ENCODE data around the gene HPGDS. TPM values are rescaled to one million over a fixed set of nuclear protein-coding genes. Genes with fewer than 3 reads are reported as not detected.

HPGDS gene
- polyA plus RNA-seq, 1 donor from 2014 or later: not detected

DNA sequence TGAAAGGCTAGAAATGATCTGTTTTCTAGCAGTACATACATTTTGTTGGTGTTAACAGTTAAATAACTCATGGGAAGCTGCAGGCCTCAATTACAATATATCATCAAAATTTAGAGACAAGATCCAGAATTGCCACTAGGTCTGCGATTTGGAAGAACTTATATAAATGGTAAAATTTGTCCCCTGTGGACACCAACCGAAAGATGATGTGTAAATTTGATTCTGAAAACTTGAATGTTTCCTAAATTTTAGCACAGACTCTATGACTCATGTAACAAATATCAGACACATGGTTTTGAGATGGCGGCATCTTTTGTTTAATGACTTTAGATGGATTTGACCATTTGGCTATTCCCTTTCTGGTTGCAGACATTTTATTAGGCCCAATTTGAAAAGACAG is 6.0 kb upstream of the HPGDS start:
- H3K9ac ChIP-seq (ENCODE audit: low read length): no peak overlapping the region
- no peaks in the 10 kb centered on the region for H3F3A ChIP-seq (ENCODE audit: insufficient read depth, low read length, poor library complexity, severe bottlenecking)
- H3K27me3 ChIP-seq (ENCODE audit: insufficient read depth, low read depth, low read length): no peaks in the 10 kb centered on the region
- H3K27ac ChIP-seq (ENCODE audit: low read length): no peak overlapping the region
- no peak overlapping the region for H2AFZ ChIP-seq (ENCODE audit: low read depth, low read length)
- H3K4me2 ChIP-seq (ENCODE audit: low read length): no peak overlapping the region
- no peak for TF ChIP-seq POLR2AphosphoS5 (IDR thresholded peaks at IDR 0.05)
- no peak for TF ChIP-seq RAD21 (conservative IDR thresholded peaks at IDR 0.05)
- TF ChIP-seq EZH2 (IDR thresholded peaks at IDR 0.05; ENCODE audit: borderline replicate concordance, insufficient read depth, low read length, poor library complexity, severe bottlenecking): no peak
- no peak for TF ChIP-seq EP300 (conservative IDR thresholded peaks at IDR 0.05; ENCODE audit: poor library complexity, severe bottlenecking)
- no peak for TF ChIP-seq SMC3 (conservative IDR thresholded peaks at IDR 0.05; ENCODE audit: poor library complexity)
- TF ChIP-seq TAF1 (IDR thresholded peaks at IDR 0.05; ENCODE audit: low read depth): no peak
- TF ChIP-seq, protein P1, sequence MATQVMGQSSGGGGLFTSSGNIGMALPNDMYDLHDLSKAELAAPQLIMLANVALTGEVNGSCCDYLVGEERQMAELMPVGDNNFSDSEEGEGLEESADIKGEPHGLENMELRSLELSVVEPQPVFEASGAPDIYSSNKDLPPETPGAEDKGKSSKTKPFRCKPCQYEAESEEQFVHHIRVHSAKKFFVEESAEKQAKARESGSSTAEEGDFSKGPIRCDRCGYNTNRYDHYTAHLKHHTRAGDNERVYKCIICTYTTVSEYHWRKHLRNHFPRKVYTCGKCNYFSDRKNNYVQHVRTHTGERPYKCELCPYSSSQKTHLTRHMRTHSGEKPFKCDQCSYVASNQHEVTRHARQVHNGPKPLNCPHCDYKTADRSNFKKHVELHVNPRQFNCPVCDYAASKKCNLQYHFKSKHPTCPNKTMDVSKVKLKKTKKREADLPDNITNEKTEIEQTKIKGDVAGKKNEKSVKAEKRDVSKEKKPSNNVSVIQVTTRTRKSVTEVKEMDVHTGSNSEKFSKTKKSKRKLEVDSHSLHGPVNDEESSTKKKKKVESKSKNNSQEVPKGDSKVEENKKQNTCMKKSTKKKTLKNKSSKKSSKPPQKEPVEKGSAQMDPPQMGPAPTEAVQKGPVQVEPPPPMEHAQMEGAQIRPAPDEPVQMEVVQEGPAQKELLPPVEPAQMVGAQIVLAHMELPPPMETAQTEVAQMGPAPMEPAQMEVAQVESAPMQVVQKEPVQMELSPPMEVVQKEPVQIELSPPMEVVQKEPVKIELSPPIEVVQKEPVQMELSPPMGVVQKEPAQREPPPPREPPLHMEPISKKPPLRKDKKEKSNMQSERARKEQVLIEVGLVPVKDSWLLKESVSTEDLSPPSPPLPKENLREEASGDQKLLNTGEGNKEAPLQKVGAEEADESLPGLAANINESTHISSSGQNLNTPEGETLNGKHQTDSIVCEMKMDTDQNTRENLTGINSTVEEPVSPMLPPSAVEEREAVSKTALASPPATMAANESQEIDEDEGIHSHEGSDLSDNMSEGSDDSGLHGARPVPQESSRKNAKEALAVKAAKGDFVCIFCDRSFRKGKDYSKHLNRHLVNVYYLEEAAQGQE (IDR thresholded peaks at IDR 0.05; ENCODE audit: borderline replicate concordance): no peak
- no peak for TF ChIP-seq MXI1 (conservative IDR thresholded peaks at IDR 0.05; ENCODE audit: poor library complexity, severe bottlenecking)
- TF ChIP-seq, protein P2, sequence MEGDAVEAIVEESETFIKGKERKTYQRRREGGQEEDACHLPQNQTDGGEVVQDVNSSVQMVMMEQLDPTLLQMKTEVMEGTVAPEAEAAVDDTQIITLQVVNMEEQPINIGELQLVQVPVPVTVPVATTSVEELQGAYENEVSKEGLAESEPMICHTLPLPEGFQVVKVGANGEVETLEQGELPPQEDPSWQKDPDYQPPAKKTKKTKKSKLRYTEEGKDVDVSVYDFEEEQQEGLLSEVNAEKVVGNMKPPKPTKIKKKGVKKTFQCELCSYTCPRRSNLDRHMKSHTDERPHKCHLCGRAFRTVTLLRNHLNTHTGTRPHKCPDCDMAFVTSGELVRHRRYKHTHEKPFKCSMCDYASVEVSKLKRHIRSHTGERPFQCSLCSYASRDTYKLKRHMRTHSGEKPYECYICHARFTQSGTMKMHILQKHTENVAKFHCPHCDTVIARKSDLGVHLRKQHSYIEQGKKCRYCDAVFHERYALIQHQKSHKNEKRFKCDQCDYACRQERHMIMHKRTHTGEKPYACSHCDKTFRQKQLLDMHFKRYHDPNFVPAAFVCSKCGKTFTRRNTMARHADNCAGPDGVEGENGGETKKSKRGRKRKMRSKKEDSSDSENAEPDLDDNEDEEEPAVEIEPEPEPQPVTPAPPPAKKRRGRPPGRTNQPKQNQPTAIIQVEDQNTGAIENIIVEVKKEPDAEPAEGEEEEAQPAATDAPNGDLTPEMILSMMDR (IDR thresholded peaks at IDR 0.05; ENCODE audit: poor library complexity, severe bottlenecking): no peak
- H3K9me2 ChIP-seq (ENCODE audit: insufficient read depth, low read length): no peaks in the 10 kb centered on the region
- H3K4me3 ChIP-seq (ENCODE audit: low read length): no peak overlapping the region
- no peaks in the 10 kb centered on the region for H3K36me3 ChIP-seq (ENCODE audit: insufficient read depth, low read length)
- no peaks in the 10 kb centered on the region for H3K79me2 ChIP-seq (replicated peaks; ENCODE audit: insufficient read depth, low read length)
- no peaks in the 10 kb centered on the region for H3K9me3 ChIP-seq (ENCODE audit: low read length)
- H4K20me1 ChIP-seq (ENCODE audit: insufficient read depth): no peaks in the 10 kb centered on the region

DNA sequence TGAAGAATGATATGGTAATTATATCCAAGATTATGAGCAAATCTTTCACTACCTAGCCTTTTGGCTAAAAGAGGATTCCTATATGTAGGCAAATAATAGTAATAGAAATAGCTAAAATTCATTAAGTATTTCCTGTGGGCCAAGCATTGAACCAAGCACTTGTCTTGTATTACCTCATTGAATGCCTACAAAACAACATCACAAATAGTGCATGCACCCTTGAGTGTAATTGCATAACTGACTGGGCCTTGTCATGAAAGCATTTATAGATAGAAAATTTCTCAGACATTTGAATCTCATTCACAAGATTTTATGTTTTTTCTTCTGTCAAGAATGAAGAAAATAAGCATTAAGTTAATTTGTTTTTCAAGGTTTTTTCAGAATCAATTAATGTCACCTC is 3.9 kb upstream of the HPGDS start:
- Histone ChIP-seq H3K27me3 (ENCODE audit: insufficient read depth, low read depth, low read length) (no peaks in the 10 kb centered on the region), H2AFZ (ENCODE audit: low read depth, low read length) (no peak overlapping the region), H3K36me3 (ENCODE audit: insufficient read depth, low read length) (no peaks in the 10 kb centered on the region), H3K9me3 (ENCODE audit: low read length) (no peaks in the 10 kb centered on the region), H4K20me1 (ENCODE audit: insufficient read depth) (no peaks in the 10 kb centered on the region), H3K9me2 (ENCODE audit: insufficient read depth, low read length) (no peaks in the 10 kb centered on the region), H3K9ac (ENCODE audit: low read length) (no peak overlapping the region), H3K79me2 (replicated peaks; ENCODE audit: insufficient read depth, low read length) (no peaks in the 10 kb centered on the region), H3K4me2 (ENCODE audit: low read length) (no peak overlapping the region), H3F3A (ENCODE audit: insufficient read depth, low read length, poor library complexity, severe bottlenecking) (no peaks in the 10 kb centered on the region), H3K4me3 (ENCODE audit: low read length) (no peak overlapping the region), H3K27ac (ENCODE audit: low read length) (no peak overlapping the region)
- TF ChIP-seq MXI1 (conservative IDR thresholded peaks at IDR 0.05; ENCODE audit: poor library complexity, severe bottlenecking) (no peak), TAF1 (IDR thresholded peaks at IDR 0.05; ENCODE audit: low read depth) (no peak), SMC3 (conservative IDR thresholded peaks at IDR 0.05; ENCODE audit: poor library complexity) (no peak)

DNA sequence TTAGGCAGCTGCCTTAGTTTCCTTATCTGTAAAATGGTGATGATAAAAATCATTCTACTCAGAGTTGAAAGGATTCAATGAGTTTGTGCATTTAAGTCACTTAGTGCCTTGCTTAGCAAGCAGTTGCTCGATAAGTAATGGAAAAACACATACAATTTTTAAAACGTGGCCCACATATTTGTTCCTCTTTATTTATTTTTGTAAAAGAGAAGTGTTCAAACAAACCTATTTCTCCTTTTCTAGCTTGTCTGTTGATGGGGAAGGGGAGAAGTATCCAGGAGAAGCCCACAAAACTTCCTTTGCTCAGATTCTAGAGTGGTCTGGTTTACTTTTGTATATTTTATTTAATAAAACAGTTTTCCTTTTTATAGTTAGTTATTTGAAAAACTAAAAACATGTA is 3.3 kb upstream of the HPGDS start:
- no peaks in the 10 kb centered on the region for H3K36me3 ChIP-seq (ENCODE audit: insufficient read depth, low read length)
- no peak overlapping the region for H3K27ac ChIP-seq (ENCODE audit: low read length)
- no peaks in the 10 kb centered on the region for H4K20me1 ChIP-seq (ENCODE audit: insufficient read depth)
- H3F3A ChIP-seq (ENCODE audit: insufficient read depth, low read length, poor library complexity, severe bottlenecking): no peaks in the 10 kb centered on the region
- no peak overlapping the region for H3K9ac ChIP-seq (ENCODE audit: low read length)
- H3K27me3 ChIP-seq (ENCODE audit: insufficient read depth, low read depth, low read length): no peaks in the 10 kb centered on the region
- H3K9me2 ChIP-seq (ENCODE audit: insufficient read depth, low read length): no peaks in the 10 kb centered on the region
- H3K9me3 ChIP-seq (ENCODE audit: low read length): no peaks in the 10 kb centered on the region
- H3K4me2 ChIP-seq (ENCODE audit: low read length): no peak overlapping the region
- TF ChIP-seq MXI1 (conservative IDR thresholded peaks at IDR 0.05; ENCODE audit: poor library complexity, severe bottlenecking): no peak
- no peak for TF ChIP-seq TAF1 (IDR thresholded peaks at IDR 0.05; ENCODE audit: low read depth)
- no peak for TF ChIP-seq EP300 (conservative IDR thresholded peaks at IDR 0.05; ENCODE audit: poor library complexity, severe bottlenecking)
- TF ChIP-seq, protein P2 (IDR thresholded peaks at IDR 0.05; ENCODE audit: poor library complexity, severe bottlenecking): no peak
- TF ChIP-seq SMC3 (conservative IDR thresholded peaks at IDR 0.05; ENCODE audit: poor library complexity): no peak
- TF ChIP-seq, protein P1 (IDR thresholded peaks at IDR 0.05; ENCODE audit: borderline replicate concordance): no peak
- no peak for TF ChIP-seq POLR2AphosphoS5 (IDR thresholded peaks at IDR 0.05)
- no peak for TF ChIP-seq EZH2 (IDR thresholded peaks at IDR 0.05; ENCODE audit: borderline replicate concordance, insufficient read depth, low read length, poor library complexity, severe bottlenecking)
- TF ChIP-seq RAD21 (conservative IDR thresholded peaks at IDR 0.05): no peak
- H2AFZ ChIP-seq (ENCODE audit: low read depth, low read length): no peak overlapping the region
- no peak overlapping the region for H3K4me3 ChIP-seq (ENCODE audit: low read length)
- no peaks in the 10 kb centered on the region for H3K79me2 ChIP-seq (replicated peaks; ENCODE audit: insufficient read depth, low read length)
